Left ventricle myocardium inferior (tissue), 1 donor: ENCODE results near the gene CFAP210. TPM values are rescaled to one million over a fixed set of nuclear protein-coding genes. Genes with fewer than 3 reads are reported as not detected.

ENCODE experiments used
- DNase-seq: peaks from one replicate; pipeline ENCODE4 v3.0.0-alpha.2; 2020
- H3K27ac ChIP-seq: fragments of 200-600 bp; replicated peaks from 2 replicates; pipeline ENCODE4 v1.8.0; 2021
- H3K27me3 ChIP-seq: fragments of 200-600 bp; 2 replicates; pipeline ENCODE4 v1.8.0; 2021; ENCODE audit warnings: low read depth
- H3K36me3 ChIP-seq: fragments of 200-600 bp; 2 replicates; pipeline ENCODE4 v1.8.0; 2021
- H3K4me1 ChIP-seq: fragments of 200-600 bp; 2 replicates; pipeline ENCODE4 v1.8.0; 2021
- H3K4me3 ChIP-seq: fragments of 200-600 bp; 2 replicates; pipeline ENCODE4 v1.8.0; 2021; ENCODE audit warnings: mild to moderate bottlenecking, moderate library complexity
- H3K9me3 ChIP-seq: fragments of 200-600 bp; replicated peaks from 2 replicates; pipeline ENCODE4 v1.8.0; 2021
- intact Hi-C: fragments of 100-400 bp; cut with micrococcal nuclease; formaldehyde crosslinking; loops from one replicate; pipeline ENCODE4 v1.11.0; 2022
- total RNA-seq: library from RNA; stranded (reverse); fragmentation: NEBNext Ultra II Directional; extraction: Animal tissue kit (Norgen Biotek cat#: 25700); gene quantifications from one replicate; pipeline ENCODE4 v1.2.1, GENCODE V29; 2021
- TF ChIP-seq, protein P1 (sequence below): fragments of 200-600 bp; IDR thresholded peaks from 2 replicates; pipeline ENCODE4 v1.8.0; 2021; ENCODE audit warnings: antibody characterized with exemption, mild to moderate bottlenecking, borderline replicate concordance
- donor health status: DM: no; HTN: yes; CAD: no; lungs with severe emphysema.

The CFAP210 gene
- total RNA-seq, 1 donor from 2014 or later: not detected

DNA sequence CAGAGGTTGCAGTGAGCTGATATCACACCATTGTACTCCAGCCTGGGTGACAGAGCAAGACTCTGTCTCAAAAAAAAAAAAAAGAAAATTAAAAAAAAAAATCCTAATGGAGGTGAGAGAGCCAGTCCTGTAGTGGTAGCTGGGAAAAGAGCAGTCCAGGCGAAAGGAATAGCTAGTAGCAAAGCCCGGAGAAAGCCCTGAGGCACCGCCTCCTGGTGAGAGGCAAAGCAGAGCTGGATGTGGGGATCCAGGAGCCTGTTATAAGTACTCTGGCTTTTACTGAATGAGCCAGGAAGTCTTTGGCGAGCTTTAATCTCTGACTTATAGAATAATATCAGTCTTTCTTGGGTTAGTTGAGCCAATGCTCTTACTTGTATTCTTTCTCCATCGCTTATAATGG is 32.9 kb upstream of the CFAP210 start:
- Histone ChIP-seq H3K36me3 (no peaks in the 10 kb centered on the region), H3K4me3 (no peak overlapping the region), H3K27ac (no peak overlapping the region), H3K4me1 (no peaks in the 10 kb centered on the region), H3K27me3 (no peaks in the 10 kb centered on the region), H3K9me3 (no peaks in the 10 kb centered on the region)
- TF ChIP-seq, protein P1, sequence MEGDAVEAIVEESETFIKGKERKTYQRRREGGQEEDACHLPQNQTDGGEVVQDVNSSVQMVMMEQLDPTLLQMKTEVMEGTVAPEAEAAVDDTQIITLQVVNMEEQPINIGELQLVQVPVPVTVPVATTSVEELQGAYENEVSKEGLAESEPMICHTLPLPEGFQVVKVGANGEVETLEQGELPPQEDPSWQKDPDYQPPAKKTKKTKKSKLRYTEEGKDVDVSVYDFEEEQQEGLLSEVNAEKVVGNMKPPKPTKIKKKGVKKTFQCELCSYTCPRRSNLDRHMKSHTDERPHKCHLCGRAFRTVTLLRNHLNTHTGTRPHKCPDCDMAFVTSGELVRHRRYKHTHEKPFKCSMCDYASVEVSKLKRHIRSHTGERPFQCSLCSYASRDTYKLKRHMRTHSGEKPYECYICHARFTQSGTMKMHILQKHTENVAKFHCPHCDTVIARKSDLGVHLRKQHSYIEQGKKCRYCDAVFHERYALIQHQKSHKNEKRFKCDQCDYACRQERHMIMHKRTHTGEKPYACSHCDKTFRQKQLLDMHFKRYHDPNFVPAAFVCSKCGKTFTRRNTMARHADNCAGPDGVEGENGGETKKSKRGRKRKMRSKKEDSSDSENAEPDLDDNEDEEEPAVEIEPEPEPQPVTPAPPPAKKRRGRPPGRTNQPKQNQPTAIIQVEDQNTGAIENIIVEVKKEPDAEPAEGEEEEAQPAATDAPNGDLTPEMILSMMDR: no peak
- intact Hi-C loops: no loop called here
- no peak for DNase-seq

DNA sequence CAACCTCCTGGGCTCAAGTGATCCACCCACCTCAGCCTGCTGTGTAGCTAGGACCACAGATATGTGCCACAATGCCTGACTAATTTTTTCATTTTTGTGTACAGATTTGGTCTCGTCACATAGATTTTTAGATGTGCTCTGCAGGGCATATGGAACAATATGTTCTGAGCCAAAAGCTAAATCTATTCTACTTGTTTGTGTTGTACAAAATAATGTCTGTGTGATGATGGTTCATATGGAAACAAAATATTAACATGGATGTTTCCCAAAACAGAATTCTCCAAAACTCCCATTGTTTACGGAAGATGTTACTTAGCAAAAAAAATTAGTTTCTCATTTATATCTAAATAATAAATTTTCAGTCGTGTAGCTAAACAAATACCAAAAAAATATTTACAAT is 26.8 kb upstream of the CFAP210 start:
- peaks cover 15% of the 10 kb centered on the region for H3K4me1 ChIP-seq
- H3K4me3 ChIP-seq: no peak overlapping the region
- TF ChIP-seq, protein P1: no peak
- intact Hi-C loops: no loop called here
- no peak overlapping the region for H3K27ac ChIP-seq
- H3K9me3 ChIP-seq: no peaks in the 10 kb centered on the region
- no peak for DNase-seq
- no peaks in the 10 kb centered on the region for H3K27me3 ChIP-seq
- no peaks in the 10 kb centered on the region for H3K36me3 ChIP-seq

GRCh38 chr2:169718930-169719504 is 24.8 kb upstream of the CFAP210 start:
- H3K4me3 ChIP-seq: no peak overlapping the region
- peaks cover 27% of the 10 kb centered on the region for H3K4me1 ChIP-seq
- H3K36me3 ChIP-seq: no peaks in the 10 kb centered on the region
- intact Hi-C loops: no loop called here
- H3K9me3 ChIP-seq: no peaks in the 10 kb centered on the region
- H3K27ac ChIP-seq: no peak overlapping the region
- H3K27me3 ChIP-seq: no peaks in the 10 kb centered on the region
- TF ChIP-seq, protein P1: no peak
- no peak for DNase-seq

DNA sequence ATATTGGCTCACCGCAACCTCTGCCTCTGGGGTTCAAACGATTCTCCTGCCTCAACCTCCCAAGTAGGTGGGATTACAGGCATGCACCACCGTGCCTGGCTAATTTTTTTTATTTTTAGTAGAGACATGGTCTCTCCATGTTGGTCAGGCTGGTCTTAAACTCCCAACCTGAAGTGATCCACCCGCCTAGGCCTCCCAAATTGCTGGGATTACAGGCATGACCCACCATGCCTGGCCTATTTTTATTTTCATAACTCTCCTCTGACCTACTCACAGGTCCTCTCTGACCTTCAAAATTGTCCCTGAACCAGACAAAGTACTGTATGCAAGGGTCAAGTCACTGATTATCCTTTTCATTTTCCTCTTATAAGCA is 23.5 kb upstream of the CFAP210 start:
- Histone ChIP-seq H3K4me3 (no peak overlapping the region), H3K27me3 (no peaks in the 10 kb centered on the region), H3K36me3 (no peaks in the 10 kb centered on the region), H3K9me3 (no peaks in the 10 kb centered on the region), H3K4me1 (peaks cover 27% of the 10 kb centered on the region), H3K27ac (no peak overlapping the region)
- intact Hi-C loops: no loop called here
- no peak for DNase-seq
- TF ChIP-seq, protein P1: no peak

- Histone ChIP-seq H3K4me3 (no peak overlapping the region), H3K36me3 (no peaks in the 10 kb centered on the region), H3K27ac (no peak overlapping the region), H3K4me1 (peaks cover 27% of the 10 kb centered on the region), H3K27me3 (no peaks in the 10 kb centered on the region), H3K9me3 (no peaks in the 10 kb centered on the region)
- intact Hi-C loops: no loop called here
- TF ChIP-seq, protein P1: no peak
- DNase-seq: no peak
Observed at GRCh38 chr2:169716938-169717690, 22.9 kb upstream of the CFAP210 start.
